ENCODE results near the gene RASSF3.

RASSF3 gene

DNA sequence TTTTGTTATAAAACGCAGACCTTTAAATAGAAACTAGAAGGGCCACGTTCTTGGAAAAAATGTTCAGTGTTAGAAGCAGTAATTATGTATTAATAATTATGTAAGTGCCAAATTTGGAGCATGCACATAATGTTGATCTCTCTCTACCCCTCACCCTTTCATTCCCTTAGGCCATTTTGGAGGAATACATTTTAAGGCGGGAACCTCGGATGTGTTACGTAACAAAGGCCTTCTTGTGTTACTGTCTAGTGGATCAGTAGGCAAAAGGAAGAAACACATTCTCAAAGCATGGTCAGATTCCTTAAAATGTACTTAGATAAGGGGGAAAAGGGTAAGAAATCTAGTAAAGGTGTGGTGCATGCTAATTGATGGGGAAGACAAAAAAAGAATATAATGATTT lies 52.7 kb downstream of the RASSF3 start:
- TF ChIP-seq, protein P1, sequence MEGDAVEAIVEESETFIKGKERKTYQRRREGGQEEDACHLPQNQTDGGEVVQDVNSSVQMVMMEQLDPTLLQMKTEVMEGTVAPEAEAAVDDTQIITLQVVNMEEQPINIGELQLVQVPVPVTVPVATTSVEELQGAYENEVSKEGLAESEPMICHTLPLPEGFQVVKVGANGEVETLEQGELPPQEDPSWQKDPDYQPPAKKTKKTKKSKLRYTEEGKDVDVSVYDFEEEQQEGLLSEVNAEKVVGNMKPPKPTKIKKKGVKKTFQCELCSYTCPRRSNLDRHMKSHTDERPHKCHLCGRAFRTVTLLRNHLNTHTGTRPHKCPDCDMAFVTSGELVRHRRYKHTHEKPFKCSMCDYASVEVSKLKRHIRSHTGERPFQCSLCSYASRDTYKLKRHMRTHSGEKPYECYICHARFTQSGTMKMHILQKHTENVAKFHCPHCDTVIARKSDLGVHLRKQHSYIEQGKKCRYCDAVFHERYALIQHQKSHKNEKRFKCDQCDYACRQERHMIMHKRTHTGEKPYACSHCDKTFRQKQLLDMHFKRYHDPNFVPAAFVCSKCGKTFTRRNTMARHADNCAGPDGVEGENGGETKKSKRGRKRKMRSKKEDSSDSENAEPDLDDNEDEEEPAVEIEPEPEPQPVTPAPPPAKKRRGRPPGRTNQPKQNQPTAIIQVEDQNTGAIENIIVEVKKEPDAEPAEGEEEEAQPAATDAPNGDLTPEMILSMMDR (IDR thresholded peaks at IDR 0.05) = no peak

DNA sequence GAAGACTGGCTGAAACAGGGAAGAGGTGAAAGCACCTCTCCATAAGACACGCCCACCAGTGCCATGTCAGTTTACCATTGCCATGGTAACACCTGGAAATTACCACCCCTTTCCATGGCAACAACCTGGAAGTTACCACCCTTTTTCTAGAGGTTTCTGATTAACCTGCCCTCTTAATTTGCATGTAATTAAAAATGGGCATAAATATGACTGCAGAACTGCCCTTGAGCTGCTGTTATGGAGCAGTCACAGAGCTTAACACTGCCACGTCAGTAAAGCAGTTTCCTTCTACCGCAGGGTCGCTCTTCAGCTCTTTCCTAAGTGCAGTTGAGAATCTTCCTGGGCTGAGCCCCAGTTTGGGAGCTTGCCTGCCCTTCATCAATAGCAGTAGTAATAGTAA lies 55.2 kb downstream of the RASSF3 start:
- TF ChIP-seq, protein P1 (IDR thresholded peaks at IDR 0.05) = no peak

GRCh38 chr12:64666054-64666914 lies 56.0 kb downstream of the RASSF3 start:
- TF ChIP-seq, protein P1 (IDR thresholded peaks at IDR 0.05) = no peak

GRCh38 chr12:64667793-64668192 lies 57.5 kb downstream of the RASSF3 start:
- TF ChIP-seq, protein P1 (IDR thresholded peaks at IDR 0.05) = no peak

DNA sequence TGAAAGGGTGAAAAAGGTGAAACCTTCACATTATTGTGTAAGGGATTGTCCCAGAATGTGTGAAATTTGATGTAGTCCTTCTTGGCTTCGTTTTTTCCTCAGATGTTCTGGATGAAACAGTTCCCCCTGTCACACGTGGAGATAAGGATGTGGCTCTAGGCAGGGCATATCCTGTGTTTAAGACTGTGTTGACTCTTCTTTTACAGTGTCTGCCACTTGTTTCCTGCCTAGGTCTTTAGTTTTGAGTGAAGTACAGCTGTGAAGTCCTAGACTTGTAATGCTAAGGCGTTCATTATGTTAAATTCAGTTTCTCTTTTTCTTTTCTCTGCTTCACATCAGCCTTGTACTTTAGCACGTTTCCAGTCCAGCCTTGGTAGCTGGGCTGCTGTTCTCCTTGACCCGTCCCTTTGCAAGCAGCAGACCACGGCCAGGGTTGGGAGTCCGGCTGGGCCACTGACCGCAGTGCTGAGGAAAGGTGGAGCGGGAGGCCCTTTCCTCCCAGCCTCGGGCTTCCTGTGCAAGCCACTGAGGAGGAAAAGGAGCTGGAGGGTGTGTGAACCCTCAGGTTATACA lies 59.1 kb downstream of the RASSF3 start:
- TF ChIP-seq, protein P1 (IDR thresholded peaks at IDR 0.05) = no peak

DNA sequence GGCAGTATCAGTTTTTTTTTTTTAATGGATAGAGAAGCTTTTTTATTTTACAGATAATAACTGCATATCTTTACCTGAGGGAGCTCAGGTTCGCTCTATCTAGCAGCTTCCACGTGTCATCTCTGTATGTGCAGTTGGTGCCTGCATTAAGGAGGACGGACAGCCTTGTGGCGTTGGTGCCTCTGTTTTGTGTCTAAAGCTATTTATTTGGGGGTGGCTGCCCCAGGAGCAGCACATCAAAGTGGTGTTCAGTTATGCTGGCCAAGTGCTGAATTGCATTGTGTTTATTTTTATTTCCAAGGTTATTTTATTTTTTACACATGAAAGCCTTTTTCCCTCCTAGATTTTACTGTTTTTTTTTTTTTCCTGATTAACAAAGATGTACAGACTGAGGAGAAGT lies 59.7 kb downstream of the RASSF3 start:
- TF ChIP-seq, protein P1 (IDR thresholded peaks at IDR 0.05) = no peak

DNA sequence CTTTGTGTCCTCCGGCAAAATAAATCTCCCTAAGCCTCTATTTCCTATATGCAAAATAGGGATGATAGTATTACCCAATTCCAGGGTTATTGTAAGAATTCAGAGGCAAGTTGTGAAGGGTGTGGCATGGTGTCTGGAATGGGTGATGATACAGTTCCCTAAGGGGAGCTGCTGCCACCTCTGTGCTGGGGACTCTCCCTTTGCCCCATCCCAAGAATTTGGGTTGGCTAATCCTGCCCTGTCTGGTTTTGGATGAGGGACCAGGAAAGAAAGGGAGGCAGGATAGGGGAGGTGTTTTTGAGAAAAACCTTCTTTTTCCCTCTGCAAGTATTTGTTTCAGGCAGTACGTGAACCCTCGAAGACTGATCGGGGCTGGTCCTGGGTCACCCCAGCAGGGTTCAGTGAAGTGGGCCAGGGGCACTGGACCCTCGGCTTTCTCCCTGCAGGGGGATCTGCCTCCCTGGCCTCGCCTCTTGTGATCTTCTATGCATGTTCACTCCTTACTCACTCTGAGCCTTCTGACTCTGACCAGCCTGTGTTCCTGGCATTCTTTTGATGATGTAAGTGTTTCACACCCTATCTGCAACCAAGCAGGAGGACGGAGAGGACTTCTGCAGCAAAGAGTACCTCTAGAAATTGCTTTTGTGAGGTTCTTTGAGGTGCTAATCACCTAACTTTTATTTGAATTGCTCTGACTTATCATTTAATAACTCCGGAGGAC lies 60.8 kb downstream of the RASSF3 start:
- TF ChIP-seq, protein P1 (IDR thresholded peaks at IDR 0.05) = no peak
